Stimulated activated CD4-positive, alpha-beta T cell treated with anti-CD3 and anti-CD28 coated beads, Interleukin-4, amount 100 ng/mL, for 48 hours (primary cell): ENCODE measurements around the gene EGLN1.
"Not testable (repeated sequence)": the region's sequence is repeated elsewhere in the genome, so short reads cannot be mapped to it uniquely, and the experiment has no call there.

Experiments
- DNase-seq, 2 donors: peaks; one replicate each; pipeline ENCODE4 v3.0.0-alpha.2; 2020; ENCODE audit warnings: low read depth in 2 of 2

EGLN1 gene

GRCh38 chr1:231362325-231362724, 59.8 kb downstream of the EGLN1 start:
- DNase-seq = no peak

DNA sequence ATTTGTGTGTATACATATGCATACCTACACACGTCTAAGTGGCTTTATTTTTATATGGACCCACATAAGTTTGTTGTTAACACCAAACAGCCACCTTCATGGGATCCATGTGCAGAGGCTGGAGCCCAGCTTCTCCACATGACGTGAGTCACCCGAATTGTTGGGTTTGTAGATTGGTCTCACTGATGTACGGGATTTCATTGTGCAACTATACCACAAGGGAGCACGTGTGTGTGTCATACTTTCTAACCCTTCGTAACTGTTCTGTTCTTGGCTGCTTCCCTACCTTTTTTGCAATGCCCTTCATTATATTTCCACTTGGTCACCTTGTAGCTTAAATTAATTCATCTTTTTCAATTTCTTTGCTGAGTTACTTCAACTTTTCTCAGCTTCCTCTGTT, 63.0 kb downstream of the EGLN1 start:
- no peak for DNase-seq

DNA sequence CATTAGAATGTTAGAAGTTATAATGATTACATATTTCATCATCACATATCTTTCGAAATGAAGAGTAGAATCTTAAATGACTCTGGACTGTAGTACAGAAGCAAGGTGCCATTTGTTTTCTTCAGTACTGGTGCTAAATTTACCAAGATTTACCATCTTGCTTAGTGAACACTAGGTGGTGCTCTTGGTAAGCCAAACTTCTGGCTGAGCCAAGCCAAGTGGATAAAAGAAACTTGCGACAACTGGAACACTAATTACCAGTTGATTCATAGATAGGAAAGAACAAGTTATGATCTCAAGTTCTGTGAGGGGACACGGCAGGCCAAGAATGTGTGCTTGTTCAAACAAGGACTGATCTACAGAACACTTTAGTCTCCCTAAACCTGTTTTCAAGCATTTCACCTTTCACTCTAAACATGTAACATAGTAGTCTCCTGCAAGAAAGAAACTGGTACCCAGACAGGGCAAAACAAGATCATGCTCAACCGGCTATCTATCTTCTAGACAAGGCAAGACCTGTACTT, 64.2 kb downstream of the EGLN1 start:
- DNase-seq = no peak

- DNase-seq = no peak
Measured at GRCh38 chr1:231357187-231357772, 64.8 kb downstream of the EGLN1 start.

- DNase-seq = no peak
Measured at GRCh38 chr1:231355171-231355570, 66.9 kb downstream of the EGLN1 start.

DNA sequence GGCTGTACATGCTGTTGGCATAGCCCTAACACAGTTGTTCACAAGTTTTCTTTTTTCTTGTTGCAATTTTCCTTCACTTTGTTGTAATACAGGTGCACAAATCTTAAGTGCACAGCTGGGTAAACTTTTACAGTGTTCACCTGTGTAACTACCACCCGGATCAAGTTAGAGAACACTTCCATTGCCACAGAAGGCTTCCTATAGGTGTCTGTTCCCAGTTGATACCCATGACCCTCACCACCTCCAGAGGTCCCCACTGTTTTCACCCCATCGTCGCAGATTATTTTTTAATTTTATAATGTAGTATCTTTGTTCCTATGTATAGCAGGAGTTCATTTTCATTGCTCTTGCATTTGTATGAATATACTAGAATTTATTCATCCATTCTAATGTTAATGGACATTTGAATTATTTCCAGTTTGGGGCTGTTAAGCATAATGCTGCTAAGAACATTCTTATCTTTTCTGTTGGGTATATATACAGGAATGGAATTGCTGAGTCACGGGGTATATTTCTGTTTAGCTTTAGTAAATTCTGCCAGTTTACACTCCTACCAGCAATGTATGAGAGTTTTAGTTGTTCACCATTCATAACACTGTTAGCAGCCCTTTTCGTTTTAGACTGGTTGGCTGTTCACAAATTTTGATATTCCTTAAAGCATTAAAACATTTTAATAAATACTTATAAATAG, 67.6 kb downstream of the EGLN1 start:
- DNase-seq = no peak

DNA sequence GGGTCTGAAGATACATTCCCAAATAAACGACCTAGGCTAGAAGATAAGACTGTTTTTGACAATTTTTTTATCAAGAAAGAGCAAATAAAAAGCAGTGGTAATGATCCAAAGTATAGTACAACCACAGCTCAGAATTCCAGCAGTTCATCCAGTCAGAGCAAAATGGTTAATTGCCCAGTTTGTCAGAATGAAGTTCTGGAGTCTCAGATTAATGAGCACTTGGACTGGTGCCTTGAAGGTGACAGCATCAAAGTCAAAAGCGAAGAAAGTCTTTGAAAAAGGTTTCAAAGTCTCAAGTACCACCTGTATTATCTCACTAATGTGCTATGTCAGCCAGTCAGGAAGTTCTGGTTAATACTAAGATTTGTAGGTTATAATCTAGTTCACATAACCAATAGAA, 69.0 kb downstream of the EGLN1 start:
- no peak for DNase-seq

DNA sequence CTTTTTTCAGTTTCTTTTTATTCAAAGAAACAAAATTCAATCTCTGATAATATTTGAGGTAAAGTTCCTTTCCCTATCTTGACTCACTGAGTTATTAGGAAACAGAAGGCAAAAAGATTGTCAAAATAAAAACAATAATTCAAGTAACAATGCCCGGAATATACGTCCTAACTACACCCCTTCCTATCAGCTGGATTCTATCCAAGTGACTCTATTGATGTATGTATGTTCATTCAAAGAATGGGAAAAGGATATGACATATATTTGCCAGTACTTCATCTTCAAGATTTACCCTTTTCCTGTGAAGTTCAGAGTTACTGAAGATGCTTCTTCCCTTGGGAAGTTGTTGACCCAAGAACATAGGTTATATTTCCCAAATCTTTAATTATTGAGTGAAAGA, 70.3 kb downstream of the EGLN1 start:
- no peak for DNase-seq

DNA sequence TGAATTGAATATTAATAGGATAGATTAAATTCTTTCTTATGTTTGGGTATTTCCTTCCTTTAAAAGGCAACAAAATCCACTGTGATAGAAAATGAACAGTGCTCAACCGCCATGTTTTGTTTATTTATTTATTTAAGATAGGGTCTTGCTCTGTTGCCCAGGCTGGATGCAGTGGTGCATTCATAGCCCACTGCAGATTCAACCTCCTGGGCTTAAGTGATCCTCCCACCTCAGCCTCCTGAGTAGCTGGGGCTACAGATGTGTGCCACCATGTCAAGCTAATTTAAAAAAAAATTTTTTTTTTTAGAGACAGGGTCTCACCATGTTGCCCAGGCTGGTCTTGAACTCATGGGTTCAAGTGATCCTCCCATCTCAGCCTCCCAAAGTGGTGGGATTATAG, 73.2 kb downstream of the EGLN1 start:
- DNase-seq = not testable (repeated sequence)

DNA sequence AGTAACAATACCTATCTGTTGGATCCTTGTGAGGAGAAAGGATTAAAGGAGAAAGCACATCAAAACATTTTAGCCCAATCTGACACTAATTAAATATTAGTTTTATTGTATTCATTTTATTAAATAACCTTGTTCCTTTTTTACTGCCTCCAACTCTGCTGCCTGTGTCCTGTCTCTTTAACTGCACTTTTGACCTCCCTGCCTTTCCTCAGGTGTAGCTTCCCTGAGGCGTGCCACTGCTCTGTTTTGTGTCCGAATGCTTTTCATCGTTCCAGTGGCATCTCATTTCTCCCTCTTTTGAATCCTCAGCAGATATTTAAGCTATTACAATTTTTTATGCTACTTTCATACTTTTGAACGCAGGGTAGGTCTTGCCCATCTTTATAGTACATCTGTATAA, 73.6 kb downstream of the EGLN1 start:
- DNase-seq = no peak

GRCh38 chr1:231347961-231348360, 74.1 kb downstream of the EGLN1 start:
- DNase-seq = no peak

DNA sequence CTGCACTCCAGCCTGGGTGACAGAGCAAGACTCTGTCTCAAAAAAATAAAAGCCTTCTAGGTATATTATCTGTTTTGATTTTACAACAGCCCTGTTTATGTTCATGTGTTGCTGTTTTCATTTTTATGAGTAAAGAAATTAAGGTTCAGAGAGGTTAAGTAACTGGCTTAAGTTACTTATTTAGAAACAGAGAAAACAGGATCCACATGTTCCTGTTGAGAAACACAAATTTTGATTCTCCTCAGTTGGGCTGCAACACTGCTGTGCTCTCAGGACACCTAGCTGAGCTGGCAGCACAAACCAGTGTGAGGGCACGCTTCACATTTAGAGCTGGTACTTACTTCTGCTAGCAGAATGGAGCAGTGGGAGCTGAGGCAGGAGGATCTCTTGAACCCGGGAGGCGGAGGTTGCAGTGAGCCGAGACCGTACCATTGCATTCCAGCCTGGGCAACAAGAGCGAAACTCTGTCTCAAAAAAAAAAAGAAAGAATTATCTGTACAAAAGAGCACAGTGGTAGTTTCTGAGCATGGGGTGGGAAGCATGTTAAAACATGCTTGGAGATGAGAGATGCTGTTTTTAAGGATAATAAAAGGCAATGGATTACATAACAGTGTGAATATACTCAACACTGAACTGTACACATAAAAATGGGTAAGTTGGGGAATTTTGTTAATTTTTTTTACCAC, 81.6 kb downstream of the EGLN1 start:
- no peak for DNase-seq

DNA sequence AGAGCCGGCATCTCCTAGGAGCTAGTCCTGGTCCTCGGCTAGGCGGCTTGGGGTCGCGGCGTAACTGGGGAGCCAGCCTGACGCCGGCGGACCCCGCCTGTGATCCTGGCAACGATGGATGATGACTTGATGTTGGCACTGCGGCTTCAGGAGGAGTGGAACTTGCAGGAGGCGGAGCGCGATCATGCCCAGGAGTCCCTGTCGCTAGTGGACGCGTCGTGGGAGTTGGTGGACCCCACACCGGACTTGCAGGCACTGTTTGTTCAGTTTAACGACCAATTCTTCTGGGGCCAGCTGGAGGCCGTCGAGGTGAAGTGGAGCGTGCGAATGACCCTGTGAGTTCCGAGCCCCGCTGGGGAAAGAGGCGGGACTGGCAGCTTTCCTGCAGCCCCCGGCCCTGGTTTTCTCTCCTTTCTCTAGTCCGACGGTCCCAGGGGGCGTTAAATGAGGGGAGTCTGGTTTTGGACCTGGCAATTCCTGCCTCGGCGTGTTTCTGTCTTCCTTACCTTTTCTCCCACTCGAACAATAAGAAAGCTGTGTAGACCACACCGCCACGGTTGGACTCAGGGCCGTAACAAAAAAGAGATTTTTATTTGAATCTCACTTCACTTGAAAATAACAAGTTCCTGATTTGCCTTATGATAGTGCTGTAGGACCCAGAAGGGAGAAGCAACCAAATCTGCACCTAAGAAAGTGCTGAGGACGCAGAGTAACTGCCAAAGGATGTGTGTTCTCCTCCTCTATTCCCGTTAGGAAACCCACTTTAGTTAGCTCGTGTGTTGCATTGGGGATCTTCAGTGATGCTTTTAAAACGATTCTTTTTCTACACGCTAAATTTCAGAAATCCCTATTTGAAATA, 83.6 kb downstream of the EGLN1 start, which contains the start of gene SPRTN:
Gene SPRTN (plus strand): TSS at position 24 of the 859 bp plus-strand sequence. CDS start 91 bp downstream, at position 115.
- DNase-seq = no peak

DNA sequence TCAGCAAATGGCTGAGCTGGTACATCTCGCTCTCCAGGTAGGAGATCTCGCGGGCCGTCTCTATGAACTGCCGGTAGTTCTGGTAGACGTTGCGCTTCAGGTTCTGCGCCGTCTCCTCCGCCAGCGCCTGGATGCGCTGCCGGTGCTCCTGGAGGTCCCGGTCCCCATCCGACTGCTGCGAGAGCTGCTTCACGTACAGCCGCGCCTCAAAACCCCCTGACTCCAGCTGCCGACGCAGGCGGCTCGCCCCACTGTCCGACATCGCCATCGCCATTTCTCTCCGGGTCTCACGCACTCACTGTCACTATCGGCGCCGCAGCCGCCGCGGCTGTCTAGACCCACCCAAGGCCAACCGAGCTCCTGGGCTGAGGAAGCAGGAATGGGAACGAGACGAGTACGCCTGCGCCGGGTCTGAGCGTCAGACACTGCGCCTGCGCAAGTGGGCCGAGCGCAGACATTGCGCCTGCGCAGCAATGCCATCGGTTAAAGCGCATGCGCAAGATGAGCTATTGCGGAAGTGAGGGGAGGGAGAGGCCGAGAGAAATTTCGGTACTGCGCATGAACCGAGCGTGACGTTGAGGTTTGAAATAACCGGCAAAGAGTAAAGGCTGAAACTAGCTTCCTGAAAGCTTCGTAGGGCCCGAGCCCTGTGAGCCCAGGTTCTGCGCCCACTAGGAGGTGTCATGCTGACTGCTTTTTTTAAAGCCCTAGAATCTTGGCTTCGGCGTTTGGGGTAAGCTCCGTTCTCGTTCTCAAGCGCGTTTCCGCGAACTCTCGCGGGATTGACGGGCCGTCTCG, 84.4 kb downstream of the EGLN1 start, which contains the start of gene EXOC8:
Gene EXOC8 (minus strand): TSS at position 381 of the 798 bp plus-strand sequence. CDS start 107 bp downstream, at position 274.
- DNase-seq = peak; percentile 90 to 95

- no peak for DNase-seq
Measured at GRCh38 chr1:231337043-231337471, 85.0 kb downstream of the EGLN1 start.

GRCh38 chr1:231335663-231336602, 86.2 kb downstream of the EGLN1 start:
- DNase-seq = no peak

- DNase-seq = no peak
Measured at GRCh38 chr1:231334952-231335351, 87.1 kb downstream of the EGLN1 start.

GRCh38 chr1:231334079-231334666, 87.9 kb downstream of the EGLN1 start:
- no peak for DNase-seq

- DNase-seq = no peak
Measured at GRCh38 chr1:231332761-231333160, 89.3 kb downstream of the EGLN1 start.
